OCI-LY7 (cell line): Measurements from ENCODE around the gene DCLRE1B.

Source experiments
- CTCF ChIP-seq: fragments of 200-600 bp; sonication (generic); conservative IDR thresholded peaks from 2 replicates; pipeline ENCODE4 v1.5.1; 2014; ENCODE audit warnings: mild to moderate bottlenecking, antibody characterized with exemption, low read length, moderate library complexity, mixed read lengths
- EZH2phosphoT487 ChIP-seq: fragments of 200-600 bp; sonication (generic); IDR thresholded peaks from 2 replicates; pipeline ENCODE4 v1.6.1; 2018; ENCODE audit warnings: low read depth, borderline replicate concordance, mild to moderate bottlenecking, mixed run types, antibody characterized with exemption, low read length, moderate library complexity, mixed read lengths

GRCh38 chr1:113963281-113963906 is 58.3 kb downstream of the DCLRE1B start:
- peak; percentile 66 for TF ChIP-seq CTCF
- no peak for TF ChIP-seq EZH2phosphoT487
